GM19239 (cell line): ENCODE results near the gene CD3G.

Experiments used
- DNase-seq: peaks from one replicate; pipeline ENCODE4 v3.0.0; 2011; ENCODE audit warnings: low spot score; ENCODE audit not compliant: insufficient read length
- FAIRE-seq: peaks from 2 replicates; lab custom pipeline; 2011; peaks lifted over from hg19 to GRCh38; lab: Jason Lieb, UNC

Gene CD3G

DNA sequence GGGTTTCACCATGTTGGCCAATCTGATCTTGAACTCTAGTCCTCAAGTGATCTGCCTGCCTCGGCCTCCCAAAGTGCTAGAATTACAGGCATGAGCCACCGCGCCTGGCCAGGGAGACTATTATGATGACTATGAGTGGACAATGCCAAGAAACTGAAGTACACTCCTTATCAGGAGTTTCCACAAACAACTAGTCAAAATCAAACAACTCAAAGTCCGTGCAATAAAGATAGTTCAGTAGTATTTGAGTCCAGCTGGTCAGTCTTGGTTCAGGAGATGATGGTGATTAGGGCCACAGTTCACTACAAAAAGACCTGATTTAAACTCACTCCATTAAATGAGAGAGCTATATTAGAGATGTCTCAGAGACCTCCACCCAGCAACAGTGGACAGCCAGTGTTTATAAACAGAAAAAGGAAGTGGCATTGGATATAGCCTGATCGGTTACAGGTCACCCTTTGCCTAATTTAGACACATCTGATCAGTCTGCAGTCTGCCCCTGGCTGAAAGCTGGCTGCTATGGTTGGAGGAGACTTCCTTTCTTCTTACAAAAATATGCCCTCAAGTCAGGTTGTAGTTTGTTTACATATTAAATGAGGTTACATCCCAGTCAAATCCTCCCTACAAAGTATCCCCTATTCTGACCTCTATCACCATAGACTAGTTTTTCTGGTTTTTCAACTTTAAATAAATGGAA, 22.6 kb upstream of the CD3G start:
- DNase-seq (no peak), FAIRE-seq (peak; percentile 71)

DNA sequence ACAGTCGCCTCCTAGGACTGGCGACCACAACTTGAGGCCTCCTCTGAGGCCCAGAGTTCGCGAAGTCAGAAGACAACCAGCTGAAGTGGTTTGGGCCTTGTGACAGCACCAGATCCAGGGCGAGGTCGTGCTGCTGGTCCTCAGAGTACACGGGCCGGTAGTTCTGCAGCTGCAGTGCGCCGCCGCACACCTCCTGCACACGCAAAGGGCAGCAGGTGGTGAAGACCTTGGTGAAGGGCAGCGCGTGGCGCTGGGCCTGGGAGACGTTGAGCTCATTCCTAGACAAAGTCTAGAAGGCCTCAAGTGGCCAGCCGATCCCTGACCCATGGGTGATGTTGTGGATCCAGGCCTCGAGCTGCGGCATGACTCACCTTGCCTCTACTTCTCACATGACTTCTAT, 21.4 kb upstream of the CD3G start:
- DNase-seq: no peak
- FAIRE-seq: no peak

DNA sequence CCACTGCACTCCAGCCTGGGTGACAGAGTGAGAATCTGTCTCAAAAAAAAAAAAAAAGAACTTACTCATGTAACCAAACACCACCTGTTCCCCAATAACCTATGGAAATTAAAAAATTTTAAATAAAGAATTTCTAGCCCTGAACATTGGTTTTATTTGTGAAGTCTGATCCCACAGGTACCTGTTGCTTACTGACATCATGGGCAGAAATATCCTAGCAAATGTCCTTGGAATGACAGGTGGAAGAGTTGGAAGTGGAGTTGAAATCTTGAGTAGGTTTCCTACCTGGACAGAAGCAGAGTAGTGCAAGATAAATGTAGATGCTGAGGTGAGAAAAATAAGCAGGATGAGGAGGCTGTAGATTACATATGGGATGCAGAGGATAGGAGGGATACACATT, 18.9 kb upstream of the CD3G start:
- FAIRE-seq (no peak), DNase-seq (no peak)

DNA sequence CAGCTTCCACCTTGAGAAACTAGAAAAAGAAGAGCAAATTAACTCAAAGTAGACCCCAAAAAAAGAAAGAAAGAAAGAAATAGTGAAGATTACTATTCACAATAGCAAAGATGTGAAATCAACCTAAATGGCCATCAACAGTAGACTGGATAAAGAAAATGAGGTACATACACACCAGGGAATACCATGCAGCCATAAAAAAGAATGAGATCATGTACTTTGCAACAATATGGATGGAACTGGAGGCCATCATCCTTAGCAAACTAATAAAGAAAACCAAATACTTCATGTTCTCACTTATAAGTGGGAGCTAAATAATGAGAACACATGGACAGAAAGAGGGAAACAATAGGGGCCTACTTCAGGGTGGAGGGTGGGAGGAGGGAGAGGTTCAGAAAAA, 15.4 kb upstream of the CD3G start:
- DNase-seq (no peak), FAIRE-seq (no peak)

DNA sequence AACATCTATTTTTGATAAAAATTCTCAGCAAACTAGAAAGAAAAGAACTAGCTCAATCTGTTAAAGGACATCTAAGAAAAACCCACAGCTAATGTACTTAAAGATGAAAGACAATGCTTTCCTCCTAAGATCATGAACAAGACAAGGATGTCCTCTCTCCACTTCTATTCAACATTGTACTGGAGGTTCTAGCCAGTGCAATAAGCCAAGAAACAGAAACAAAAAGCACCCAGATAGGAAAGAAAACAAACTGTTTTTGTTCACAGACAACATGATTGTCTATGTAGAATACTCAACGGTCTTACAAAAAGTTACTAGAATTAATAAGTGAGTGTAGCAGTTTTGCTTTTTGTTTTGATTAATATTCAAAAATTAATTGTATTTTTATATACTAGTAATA, 9.4 kb upstream of the CD3G start:
- peak; percentile 8 for FAIRE-seq
- no peak for DNase-seq

DNA sequence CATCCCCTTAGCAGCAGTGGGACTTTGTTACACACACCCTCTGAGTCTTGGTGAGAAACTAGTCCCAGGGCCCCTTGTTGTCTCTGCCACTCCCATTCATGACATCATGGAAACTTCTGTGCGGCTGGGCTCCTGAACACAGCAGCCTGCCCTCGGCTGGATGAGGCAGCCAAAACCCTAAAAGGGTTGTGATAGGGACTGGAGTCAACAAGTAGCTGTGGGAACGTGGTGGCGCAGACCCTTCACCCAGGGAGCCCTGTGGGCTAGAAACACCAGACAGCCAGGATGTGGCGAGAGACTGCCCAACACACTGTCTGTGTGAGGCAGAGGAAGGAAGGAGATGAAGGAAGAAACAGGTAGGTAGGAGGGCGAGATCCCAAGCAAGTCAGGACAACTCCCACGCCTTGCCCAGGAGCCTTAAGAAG, 5.5 kb upstream of the CD3G start:
- no peak for DNase-seq
- FAIRE-seq: no peak

DNA sequence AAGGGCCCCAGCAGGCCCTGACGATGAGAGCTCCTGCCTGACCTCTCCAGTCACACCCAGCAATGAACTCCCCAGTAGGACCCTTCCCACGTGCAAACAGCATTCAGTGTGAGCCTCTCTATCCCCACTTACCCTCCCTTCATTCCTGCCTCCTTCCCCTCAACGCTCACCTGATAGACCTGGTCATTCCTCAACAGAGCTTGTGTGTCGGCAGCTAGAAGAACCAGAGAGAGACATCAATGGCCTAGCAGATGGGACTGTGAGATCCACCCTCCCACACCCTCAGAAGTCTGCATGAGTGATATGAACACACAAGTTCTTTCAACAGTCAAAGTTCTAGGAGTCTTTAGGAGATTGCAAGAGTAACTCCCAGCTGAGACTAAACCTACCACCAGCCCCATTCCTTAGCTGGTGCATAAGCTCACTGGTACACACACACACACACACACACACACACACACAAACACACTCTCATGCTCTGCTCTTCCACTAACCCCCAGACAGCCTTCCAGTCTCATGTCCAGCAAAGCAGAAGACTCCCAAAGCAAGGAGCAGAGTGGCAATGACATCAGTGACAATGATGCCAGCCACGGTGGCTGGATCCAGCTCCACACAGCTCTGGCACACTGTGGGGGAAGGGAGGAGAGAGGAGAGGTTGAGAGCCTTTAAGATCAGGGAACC, 4.7 kb upstream of the CD3G start:
- DNase-seq: no peak
- no peak for FAIRE-seq

DNA sequence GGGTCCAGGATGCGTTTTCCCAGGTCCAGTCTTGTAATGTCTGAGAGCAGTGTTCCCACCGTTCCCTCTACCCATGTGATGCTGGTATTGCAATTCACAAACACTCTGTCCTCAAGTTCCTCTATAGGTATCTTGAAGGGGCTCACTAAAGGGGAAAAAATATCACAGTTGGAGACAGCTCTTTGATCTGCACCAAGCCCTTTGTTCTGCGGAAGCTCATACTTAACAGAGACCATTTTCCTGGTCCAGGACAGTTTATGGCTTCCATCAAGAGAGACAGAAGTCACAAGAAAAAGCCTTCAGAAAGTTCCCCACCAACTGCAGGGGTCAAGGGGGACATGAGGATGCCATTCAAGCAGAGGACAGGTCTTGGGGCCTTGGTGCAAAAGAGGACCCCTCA, 3.7 kb upstream of the CD3G start:
- FAIRE-seq (no peak), DNase-seq (no peak)

DNA sequence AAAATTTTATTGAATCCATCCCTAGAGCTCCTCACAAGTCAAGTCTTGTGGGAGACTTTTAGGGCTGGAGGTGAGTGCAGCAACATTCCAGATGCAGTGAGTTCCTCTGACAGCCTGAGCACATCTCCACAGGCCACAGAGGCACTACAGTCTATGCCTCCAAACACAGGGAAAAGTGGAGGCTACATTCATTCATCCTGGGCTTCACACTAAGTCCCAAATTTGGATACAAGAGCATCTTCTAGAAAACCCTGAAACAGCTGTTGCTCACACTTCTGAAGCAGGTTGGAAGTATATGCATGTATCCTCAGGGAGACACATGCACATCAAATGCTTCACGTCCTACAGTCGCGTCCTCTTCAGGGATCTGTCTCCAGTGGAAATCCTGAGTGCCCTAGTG, 2.9 kb upstream of the CD3G start:
- DNase-seq: no peak
- no peak for FAIRE-seq

DNA sequence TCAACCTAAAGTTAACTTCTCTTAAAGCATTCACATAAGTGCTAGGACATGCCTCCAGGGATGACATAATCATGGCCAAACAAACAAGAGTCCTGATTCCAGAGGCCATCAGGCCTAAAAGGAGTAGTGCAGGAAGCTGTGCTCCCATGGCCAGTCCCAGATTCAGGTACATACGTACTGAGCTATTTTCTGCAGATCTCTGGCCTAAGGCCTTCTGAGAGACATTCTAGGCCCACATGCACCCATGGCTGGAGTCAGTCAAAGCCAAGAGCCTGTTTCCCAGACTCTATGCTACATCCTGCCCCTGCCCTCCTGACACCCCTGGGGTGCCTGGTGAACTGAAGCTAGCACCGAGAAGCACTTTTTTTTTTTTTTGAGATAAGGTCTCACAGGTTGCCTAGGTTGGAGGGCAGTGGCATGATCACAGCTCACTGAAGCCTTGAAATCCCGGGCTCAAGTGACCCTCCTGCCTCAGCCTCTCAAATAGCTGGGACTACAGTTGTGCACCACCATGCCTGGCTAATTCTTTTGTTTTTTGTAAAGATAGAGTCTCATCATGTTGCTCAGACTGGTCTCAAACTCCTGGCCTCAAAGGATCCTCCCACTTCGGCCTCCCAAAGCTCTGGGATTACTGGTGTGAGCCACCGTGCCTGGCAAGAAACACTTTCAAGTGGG, 2.2 kb upstream of the CD3G start:
- DNase-seq: no peak

DNA sequence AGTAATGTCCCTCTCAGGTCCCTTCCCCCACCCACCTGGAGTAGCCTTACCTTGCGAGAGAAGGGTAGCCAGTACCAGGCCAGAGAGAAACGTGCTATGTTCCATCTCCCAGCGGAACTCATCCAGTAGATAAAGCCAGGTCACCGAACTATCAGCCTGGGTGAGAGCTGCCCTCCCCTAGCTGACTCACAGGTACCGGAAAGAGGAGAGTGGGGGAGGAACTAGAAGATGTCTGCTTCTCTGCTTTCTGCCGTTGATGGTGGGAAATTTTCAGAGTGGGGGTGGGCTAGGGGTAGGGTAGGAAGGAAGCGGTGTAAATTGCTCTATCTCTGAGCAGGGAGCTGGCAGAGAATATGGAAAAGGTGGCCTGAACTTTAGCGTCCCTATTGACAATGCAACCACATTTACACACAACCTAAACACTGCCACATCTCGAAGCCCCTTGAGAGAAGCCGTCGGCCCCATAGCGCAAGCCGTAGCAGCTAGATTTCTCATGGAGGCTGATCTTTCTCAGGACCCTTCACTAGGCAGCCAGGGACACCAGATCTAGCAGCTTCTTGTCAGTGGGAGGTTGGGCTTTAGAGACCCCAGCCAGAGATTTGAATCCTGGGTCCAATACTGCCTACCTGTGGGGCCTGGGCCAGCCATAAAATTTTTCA, 1.5 kb upstream of the CD3G start, which contains the start of gene CD3D:
TSS of gene CD3D (minus strand) at position 203 of the 659 bp plus-strand sequence. CDS start at position 105, 98 bp downstream.
- DNase-seq (no peak), FAIRE-seq (no peak)

More for the DNA sequence above, 2.2 kb upstream of the CD3G start:
- FAIRE-seq: no peak

DNA sequence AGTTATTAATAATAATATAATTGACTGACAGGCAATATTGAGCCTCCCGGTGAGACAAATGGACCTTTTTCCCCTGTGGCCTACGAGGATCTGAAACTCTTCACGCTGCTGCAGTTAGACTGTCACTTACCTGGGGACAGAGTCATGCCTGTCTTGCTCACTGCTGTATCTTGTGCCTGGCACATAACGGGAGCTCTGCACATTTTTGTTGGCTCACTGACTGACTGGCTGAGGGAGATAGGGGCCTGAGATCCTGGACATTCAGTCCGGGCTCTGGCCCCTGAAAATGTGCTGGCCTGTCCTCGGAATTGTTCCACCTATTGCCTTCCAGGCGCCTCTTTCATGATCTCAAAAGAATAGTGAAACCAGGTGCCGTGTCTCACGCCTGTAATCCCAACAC, 896 bp upstream of the CD3G start:
- FAIRE-seq (no peak), DNase-seq (no peak)

DNA sequence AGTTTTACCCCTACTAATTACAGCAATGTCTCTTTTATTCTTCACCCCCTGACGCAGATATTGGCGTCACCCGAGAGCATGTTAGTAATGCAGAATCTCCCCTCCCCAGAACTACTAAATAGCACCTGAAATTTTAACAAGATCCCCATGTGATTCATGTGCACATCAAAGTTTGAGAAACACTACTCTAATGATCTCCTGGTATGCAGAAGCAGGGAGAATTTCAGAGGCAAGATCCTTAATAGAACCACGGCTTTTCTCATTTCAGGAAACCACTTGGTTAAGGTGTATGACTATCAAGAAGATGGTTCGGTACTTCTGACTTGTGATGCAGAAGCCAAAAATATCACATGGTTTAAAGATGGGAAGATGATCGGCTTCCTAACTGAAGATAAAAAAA, 5.3 kb downstream of the CD3G start:
- FAIRE-seq (no peak), DNase-seq (no peak)

DNA sequence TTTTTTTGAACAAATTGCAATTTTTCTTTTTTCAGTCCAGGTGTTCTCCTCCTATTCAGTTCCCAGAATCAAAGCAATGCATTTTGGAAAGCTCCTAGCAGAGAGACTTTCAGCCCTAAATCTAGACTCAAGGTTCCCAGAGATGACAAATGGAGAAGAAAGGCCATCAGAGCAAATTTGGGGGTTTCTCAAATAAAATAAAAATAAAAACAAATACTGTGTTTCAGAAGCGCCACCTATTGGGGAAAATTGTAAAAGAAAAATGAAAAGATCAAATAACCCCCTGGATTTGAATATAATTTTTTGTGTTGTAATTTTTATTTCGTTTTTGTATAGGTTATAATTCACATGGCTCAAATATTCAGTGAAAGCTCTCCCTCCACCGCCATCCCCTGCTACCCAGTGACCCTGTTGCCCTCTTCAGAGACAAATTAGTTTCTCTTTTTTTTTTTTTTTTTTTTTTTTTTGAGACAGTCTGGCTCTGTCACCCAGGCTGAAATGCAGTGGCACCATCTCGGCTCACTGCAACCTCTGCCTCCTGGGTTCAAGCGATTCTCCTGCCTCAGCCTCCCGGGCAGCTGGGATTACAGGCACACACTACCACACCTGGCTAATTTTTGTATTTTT, 9.1 kb downstream of the CD3G start:
- FAIRE-seq (peak; percentile 64), DNase-seq (no peak)

DNA sequence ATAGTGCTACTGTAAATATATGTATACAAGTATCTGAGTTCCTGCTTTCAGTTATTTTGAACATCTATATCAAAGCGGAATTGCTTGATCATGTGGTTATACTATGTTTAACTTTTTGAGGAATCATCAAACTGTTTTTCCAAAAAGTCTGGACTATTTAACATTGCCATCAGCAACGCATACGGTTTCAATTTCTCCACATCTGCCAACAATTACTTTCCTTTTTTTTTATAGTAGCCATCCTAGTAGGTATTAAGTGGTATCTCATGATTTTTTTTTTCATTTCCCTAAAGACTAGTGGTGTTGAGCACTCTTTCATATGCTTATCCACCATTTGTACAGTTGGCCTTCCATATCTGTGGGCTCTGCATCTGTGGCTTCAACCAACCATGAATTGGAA, 13.9 kb downstream of the CD3G start:
- FAIRE-seq: no peak

DNA sequence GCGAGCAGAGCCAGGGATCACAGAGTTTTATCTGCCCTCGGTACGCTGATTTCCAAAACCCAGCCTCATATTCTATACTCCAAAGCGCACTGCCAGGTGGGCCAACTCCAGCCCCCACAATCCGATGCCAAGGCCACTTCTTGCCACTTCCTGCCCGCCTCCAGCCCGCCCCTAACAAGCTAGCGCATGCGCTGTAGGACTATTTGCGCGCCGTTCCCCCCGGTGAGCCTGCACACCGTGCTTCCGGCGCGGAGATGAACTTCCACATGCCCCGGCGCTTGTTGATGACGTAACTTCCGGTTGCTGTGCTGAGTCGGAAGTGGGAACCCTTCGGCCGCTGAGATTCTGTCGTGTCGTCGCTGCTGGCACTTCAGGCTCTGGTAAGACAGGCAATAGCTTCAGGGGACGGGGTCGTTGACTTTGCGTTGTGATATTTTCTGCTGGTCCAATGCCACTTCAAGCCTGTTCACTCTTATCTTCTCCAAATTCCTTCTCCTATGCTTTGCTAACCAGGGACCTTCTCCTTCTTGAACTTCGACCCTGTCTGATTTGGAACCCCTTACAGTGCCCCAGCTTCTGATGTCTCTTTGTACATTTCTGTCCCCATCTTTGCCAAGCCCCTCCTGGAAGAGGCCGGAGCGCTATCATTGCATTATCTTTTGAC, 15.3 kb downstream of the CD3G start, which contains the start of gene UBE4A:
TSS of gene UBE4A (plus strand) at position 306 of the 664 bp plus-strand sequence. CDS start 5,481 bp downstream, outside the sequence.
- DNase-seq (peak; percentile 75), FAIRE-seq (peak; percentile 99)

More for the DNA sequence above, 13.9 kb downstream of the CD3G start:
- DNase-seq: no peak

DNA sequence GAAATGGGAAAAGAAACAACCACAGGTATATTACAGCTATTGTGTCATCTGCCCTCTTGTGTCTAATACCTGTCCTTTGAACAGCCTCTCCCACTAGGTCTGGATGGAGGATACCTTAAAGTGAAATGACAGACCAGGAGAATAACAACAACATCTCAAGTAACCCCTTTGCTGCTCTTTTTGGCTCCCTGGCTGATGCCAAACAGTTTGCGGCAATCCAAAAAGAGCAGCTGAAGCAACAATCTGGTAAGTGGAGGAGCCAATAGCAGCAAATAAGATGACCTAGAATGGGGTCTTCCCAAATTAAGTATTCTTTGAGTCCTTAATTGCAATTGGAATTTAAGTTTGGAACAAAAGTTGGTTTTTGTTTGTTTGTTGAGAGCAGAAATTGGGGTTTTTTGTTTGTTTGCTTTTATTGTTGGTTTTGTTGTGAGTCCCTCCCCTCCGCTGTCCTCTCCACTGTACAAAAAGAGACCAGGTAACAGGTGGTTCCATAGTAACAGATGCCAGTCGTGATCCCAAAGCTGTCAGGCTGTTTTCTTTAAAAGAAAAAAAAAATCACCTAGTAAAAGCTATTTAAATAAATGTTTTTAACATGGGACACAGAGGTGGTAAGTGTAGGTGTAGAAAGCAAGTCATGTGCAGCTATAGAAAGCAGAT, 20.9 kb downstream of the CD3G start:
- FAIRE-seq (no peak), DNase-seq (no peak)

DNA sequence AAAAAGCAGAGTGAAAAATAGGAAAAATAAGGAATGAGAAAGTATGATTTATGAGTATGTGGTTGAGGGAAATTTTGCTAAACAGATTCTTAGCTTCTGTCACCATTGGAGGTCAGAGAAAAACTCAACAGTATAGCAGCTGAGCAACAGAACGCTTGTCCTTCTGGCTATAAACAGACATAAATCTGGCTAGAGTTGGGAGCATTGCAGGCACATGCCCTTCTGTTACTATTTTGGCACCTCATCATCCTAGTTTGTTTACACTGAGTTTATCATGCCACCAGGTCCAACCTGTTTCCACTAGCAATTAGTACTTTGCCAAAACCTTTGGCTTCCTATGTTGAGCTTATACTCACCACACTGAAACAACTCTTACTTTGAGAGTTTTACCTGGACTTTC, 22.1 kb downstream of the CD3G start:
- FAIRE-seq: no peak
- DNase-seq: no peak

DNA sequence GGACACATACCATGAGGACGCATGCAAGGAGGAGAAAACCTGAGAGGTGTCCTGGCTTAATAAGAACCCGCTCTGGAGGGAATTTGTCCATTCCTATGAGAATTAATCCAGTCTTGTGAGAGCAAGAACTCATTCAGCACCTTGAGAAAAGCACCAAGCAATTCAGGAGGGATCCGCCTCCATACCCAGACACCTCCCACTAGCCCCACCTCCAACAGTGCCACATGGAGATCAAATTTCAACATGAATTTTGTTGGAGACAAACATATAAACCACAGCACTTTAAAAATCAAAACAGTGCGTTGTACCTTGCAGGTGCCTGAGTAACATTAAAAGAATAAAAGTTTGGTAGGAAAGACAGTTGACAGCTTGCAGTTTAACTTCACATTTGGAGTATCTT, 26.6 kb downstream of the CD3G start:
- no peak for FAIRE-seq

More for the DNA sequence above, 26.6 kb downstream of the CD3G start:
- DNase-seq: no peak
